Glomerular visceral epithelial cell (primary cell): Measurements from ENCODE around the gene NBPF26.
"Not testable (repeated sequence)": the region's sequence is repeated elsewhere in the genome, so short reads cannot be mapped to it uniquely, and the experiment has no call there.

Source experiments
- DNase-seq: peaks from one replicate; pipeline ENCODE4 v3.0.0-alpha.2; 2016; ENCODE audit errors: extremely low spot score

NBPF26 gene

DNA sequence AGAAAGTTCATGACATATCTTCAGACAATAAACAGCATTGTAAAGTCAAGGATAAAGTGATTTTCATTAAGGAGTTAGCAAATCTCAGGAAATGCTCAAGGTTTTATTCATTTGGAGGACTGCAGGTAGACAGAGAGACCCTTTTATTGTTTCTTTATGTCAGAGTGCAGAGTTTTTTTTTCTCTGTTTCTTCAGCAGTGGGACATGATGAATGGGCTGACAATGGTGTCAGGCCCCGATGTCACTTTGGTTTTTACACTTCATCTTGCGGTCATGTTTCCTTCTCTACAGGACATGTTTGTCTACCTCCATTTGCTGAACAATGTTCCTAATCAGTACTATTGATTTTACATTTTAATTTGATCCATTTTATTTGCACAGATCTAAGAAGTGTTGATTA lies 134.4 kb downstream of the NBPF26 start:
- not testable (repeated sequence) for DNase-seq

- DNase-seq, result not testable (repeated sequence)
Observed at GRCh38 chr1:120859615-120860234, 136.0 kb downstream of the NBPF26 start.

DNA sequence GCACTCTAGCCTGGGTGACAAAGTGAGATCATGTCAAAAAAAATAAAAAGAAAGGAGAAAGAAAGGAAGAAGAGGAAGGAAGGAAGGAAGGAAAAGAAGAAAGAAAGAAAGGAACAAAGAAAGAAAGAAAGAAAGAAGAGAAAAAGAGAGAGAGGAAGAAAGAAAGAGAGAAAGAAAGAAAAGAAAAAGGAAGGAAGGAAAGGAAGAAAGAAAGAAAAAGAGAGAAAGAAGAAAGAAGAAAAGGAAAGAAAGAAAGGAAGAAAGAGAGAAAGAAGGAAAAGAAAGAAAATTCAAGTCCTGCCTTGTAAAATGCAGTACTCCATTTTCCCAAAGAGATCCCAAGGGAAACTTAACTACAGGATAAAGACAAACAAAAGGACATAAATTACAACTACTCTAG lies 154.5 kb downstream of the NBPF26 start:
- not testable (repeated sequence) for DNase-seq

DNA sequence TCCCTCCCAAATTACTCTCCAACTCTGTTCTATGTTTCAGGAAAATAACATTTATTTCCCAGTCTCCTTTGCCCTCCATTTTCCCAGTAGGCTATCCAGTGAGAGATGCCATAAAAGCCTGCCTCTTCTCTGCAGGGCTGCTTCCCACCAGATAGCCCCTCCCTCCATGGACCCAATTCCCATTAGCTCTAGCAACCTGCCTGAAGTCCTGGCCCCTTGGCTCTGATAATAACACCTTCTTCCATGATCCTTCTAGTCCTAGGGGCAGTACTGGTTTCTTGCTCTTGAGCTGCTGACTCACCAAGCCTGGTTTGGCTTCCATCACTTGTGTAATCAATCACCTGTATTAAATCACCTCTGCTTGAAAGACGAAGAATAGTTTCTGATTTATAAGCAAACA lies 156.3 kb downstream of the NBPF26 start:
- DNase-seq, result not testable (repeated sequence)

- not testable (repeated sequence) for DNase-seq
Observed at GRCh38 chr1:120881934-120882333, 158.2 kb downstream of the NBPF26 start.
